ENCODE results near the gene TTC3.

Gene TTC3

GRCh38 chr21:37227071-37228002 is 154.3 kb downstream of the TTC3 start:
- no peak for ATAC-seq

- ATAC-seq: no peak
These were observed 154.9 kb downstream of the TTC3 start for GRCh38 chr21:37228003-37228400.

DNA sequence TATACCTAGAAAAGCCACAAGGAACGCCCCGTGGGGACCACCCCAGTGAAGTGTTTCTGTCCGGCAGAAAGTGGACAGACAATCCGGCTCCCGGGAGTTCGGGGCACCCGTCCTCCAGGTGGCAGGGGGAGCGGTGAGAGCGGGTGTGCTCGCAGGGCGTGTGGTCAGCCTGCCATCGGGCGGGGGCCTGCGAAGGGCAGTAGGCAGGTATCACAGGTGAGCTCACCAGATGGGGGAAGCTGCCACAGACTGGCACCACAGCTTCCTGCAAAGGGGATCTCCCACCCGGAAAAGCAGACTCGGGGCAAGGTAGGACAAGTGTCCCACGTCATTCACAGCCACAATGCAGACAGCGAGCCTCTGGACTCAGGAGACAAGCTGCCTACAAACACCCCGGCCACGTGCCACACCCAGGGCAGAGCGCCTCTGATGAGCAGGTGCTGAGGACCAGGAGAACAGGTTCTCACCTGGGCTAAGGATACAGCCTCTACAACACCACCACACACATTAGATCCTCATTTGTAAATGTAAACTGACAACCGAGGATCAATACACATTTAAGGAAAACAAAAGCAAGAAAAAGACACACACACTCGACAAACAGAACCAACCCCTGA is 157.7 kb downstream of the TTC3 start:
- no peak for ATAC-seq

DNA sequence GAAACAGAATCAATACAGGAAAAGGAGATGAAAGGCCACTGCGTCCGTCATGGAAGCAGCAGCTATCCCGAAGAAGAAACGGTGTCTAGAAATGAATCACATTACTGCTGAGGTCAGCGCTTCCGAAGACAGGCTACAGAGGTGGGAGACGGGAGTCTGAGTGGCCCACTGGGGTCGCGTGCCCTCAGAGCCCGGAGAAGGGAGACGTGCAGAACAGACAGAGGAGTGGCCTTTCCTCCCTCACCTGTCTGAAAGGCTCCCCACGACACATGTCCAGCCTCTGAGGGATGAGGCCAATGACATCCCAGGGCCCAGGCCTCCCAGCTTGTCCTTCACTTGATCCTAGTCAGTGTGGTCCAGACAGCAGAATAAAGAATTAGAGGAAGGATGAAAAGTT is 158.2 kb downstream of the TTC3 start:
- no peak for ATAC-seq

DNA sequence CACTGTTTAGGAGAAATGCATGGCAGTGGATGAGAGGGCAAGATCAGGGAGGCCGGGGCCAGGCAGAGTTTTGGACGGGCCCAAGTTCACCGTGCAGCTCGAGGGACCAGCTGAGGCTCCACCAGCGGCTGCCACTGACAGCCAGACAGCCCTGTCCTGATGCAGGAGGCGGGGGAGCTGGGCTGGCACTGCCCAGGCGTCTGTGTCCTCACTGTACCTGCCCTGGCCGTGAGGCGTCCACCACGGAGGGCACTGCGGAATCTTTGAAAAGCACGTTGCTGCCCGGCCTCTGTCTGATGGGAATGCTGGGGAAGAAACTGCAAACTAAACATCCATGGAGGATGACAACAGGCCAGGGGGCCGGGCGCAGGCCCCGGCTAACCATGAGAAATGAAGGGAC is 158.6 kb downstream of the TTC3 start:
- ATAC-seq: no peak

DNA sequence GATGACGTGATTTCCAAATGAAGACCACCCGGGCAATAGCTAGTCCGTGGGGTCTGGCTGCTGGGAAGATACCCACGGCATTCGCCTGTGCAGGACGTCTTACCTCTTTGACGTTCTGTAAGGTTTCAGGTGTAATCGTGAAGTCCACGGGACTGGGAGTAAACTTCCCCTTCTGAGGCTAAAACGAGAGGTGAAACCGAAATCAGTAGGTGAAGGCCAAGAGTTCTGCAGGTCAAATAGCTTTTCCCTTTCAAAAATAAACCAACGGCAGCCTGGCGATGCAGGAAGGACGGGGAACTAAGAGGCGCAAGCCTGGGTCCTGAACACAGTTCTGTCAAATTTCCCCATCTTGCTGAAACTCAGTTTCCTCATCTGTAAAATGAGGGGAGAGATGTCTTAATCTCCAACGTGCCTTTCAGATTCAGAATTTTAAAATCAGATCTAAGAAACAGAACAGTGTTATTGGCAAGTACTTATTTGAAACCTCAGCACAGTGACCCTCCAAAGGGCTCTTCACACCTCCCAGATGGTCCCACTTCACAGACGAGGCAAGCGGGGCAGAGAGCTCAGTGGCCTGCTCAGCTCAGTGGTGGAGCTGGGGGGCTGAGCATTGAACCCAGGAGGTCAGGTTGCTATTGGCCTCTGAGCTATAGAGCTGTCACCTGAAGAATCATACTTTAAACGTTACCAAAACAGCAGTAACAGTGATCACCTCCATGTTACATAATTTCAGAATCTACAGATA is 159.4 kb downstream of the TTC3 start:
- no peak for ATAC-seq

- no peak for ATAC-seq
These were observed 160.6 kb downstream of the TTC3 start for GRCh38 chr21:37233551-37234146.

DNA sequence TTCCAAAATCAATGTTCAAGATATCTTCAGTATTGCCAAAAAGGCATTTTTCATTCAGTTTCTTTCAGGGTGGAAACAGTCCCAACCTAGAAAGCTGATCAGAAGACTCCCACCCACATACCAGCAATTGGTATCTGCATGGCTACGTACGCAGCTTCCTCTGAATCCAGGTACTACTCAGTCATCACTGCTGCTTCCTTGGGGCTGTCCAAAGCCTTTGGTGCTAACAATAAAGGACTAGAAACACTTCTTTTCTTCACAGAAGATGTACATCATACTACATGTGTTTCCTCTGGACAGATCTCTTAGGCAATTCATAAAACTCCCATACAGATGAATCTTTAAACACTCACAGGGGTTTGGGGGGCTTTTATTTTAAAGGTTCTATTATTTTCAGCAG is 164.3 kb downstream of the TTC3 start:
- ATAC-seq: no peak

DNA sequence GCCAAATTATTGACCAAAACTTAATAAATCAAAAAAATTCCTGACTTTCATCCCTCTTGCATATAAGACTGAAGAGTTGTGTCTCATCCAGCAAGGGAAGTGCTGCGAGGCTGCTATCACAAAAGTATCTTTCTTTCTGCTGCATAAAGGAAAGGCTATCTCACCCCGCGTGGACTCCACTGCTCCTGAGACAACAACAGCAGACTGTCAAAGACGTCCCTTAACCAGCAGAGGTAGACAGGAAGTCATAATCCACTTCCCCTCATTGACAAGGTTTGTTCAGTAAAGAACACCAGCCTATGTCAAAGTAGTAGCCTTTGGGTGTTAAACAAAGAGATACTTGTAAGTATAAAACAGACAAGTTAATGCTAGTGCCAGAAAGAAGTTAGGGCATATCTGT is 164.7 kb downstream of the TTC3 start:
- no peak for ATAC-seq

DNA sequence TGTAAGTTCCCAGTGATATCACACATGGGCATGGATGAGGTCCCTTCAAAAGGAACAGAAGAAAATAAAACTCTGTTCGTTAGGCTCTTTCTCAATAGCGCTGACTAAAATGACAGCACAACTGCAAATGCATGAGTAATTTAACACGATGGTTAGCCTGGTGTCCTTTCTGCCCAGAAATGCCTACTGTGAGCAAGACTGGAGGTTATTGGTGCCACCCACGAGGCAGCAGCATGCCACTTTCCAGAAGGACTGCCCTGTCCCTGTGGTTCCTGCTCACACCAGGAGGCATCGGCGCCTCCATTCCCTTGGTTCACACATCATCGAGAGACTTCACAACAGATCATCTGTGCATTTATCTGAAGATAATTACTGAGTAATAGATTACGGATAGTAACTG is 167.9 kb downstream of the TTC3 start:
- no peak for ATAC-seq

GRCh38 chr21:37241426-37241825 is 168.4 kb downstream of the TTC3 start:
- no peak for ATAC-seq

- no peak for ATAC-seq
These were observed 170.9 kb downstream of the TTC3 start for GRCh38 chr21:37243961-37244360.

- ATAC-seq: peak in 1 of 2 donors; percentile 20
These were observed 171.5 kb downstream of the TTC3 start for GRCh38 chr21:37244501-37245095.

GRCh38 chr21:37245151-37245550 is 172.1 kb downstream of the TTC3 start:
- no peak for ATAC-seq

DNA sequence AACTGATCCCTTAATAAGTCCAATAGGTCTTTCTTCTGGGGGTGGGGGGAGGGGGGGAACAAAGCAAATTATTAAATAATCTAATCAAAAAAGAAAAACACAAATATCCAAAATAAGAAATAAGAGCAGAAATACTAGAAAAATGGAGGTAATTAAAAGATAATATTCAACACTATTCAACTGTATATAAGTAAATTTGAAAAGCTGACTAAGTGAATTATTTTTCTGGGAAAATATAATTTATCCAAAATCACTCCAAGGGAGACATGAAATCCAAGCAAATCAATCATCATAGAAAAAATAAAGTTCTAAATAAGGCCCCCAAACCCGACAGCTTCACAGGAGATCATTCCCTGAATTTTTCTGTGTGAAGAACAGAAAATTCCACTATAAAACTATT is 175.2 kb downstream of the TTC3 start:
- no peak for ATAC-seq

DNA sequence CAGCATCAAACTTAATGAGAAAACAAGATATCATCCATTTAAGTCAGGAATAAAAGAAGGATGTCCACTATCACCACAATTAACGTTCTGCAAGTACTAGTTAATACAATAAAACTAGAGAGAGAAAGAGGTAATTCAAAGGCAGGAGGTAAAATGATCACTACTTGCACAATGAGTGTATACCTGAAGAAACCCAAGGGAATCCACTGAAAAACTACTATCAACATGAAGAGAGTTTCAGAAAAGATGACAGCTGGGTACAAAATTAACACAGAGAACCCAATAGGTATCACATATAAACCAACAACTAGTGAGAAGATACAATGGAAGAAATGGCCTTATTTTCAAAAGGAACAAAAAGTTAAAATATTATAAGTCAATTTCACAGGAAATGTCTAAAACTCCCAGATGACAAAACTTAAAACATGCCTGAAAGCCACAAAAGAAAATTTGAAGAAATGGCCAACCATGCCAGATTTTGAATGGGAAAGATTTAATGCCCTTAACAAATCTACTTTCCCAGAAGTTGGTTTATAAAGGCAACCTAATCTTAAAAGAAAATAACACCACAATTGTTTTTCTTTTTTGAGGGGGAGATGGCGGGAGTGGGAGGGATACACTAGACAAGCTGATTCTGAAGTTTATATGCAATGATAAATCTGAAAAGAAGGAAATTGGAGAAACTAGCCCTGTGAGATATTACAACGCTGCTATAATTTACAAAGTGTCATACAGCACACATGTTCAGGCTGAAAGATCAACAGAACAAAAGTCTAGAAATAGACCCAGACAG is 176.3 kb downstream of the TTC3 start:
- ATAC-seq: no peak

- ATAC-seq: no peak
These were observed 178.2 kb downstream of the TTC3 start for GRCh38 chr21:37251294-37251634.
